GM20000 (cell line): ENCODE data around the gene TUBA4B.

Experiments
- DNase-seq: peaks from one replicate; pipeline ENCODE4 v3.0.0; 2012; ENCODE audit warnings: low spot score
- TF ChIP-seq, protein P1 (sequence below): IDR thresholded peaks from 2 replicates; pipeline ENCODE4 v1.5.1; 2012; ENCODE audit warnings: mild to moderate bottlenecking, control low read depth; ENCODE audit errors: extremely low read depth, missing control alignments

Gene TUBA4B

DNA sequence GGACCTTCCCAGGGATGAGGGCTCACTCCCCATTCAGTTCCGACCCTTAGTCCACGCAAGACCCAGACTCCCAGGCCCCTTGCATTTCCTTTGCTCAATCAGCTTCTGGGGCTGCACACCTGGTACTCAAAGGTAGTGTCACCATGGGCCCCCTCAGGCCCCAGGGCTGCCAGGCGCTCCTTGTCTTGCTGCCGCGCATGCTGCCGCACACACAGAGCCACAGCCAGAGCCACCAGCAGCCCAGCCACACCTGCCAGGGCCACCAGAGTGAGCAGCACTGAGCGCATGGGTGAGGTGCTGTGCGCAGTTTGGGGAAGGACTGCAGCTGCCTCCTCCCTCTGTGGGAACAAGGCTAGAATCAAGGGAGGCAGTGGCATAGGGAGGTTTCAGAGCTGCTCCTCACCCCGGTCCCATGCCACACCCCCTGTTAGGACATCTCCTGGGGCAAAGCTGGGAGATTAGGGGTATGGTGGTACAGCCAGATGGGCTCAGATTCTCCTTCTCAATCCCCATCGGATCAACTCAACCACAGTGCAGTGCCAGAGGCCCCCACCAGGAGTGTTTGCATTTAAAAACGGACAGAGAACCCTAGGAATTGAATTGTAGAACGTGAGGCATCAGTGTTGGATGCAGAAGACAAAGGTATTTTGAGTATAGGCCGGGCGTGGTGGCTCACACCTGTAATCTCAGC lies 44.9 kb downstream of the TUBA4B start:
- TF ChIP-seq, protein P1, sequence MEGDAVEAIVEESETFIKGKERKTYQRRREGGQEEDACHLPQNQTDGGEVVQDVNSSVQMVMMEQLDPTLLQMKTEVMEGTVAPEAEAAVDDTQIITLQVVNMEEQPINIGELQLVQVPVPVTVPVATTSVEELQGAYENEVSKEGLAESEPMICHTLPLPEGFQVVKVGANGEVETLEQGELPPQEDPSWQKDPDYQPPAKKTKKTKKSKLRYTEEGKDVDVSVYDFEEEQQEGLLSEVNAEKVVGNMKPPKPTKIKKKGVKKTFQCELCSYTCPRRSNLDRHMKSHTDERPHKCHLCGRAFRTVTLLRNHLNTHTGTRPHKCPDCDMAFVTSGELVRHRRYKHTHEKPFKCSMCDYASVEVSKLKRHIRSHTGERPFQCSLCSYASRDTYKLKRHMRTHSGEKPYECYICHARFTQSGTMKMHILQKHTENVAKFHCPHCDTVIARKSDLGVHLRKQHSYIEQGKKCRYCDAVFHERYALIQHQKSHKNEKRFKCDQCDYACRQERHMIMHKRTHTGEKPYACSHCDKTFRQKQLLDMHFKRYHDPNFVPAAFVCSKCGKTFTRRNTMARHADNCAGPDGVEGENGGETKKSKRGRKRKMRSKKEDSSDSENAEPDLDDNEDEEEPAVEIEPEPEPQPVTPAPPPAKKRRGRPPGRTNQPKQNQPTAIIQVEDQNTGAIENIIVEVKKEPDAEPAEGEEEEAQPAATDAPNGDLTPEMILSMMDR = no peak
- no peak for DNase-seq

DNA sequence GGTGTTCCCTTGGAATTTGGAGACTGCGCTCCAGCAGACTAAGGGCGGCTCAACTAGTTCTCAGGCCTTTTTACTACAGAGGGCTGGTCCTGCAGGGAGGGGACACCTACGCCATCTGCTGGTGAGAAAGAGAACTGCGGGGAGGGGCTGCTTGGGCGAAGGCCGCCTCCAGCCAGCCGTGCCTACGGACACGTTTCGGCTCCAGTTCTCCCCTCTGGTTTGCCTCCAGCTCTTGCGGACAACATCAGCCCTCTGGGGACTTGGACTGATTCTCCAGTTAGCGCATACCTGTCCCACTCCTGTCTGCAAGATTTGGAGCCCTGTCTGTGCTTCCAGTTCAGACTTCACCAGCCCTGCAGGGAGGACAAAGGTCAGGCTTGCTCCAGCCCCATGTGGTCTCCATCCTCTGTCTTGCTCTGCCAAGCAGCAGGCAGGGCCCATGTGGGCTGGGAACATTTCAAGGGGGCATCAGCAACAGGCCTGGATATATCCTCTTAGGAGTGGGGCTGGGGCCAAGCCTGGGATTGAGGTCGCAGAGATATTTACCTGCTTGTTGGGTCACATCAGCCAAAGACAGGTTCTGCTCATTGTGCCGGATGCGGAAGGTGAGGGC lies 45.8 kb downstream of the TUBA4B start:
- peak; percentile 94 for DNase-seq
- TF ChIP-seq, protein P1 = peak; percentile 94

DNA sequence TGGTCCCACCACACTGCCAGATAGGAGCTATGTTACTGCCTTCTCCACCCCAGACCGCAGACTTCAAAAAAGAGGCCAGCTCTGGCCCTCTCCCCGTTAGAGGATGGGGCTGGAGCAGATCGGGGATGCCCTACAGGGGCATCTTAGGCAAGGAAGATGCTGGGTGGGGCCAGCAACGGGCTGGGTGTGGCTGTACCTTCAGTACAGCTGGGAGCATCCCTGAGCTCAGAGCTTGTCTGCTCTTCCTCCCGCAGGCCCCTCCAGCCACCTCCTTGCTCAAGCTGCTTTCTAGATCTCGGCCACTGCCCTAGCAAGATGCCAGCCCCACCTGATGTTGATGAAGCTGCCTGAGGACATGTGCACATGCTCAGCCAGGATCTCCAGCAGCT lies 46.3 kb downstream of the TUBA4B start:
- TF ChIP-seq, protein P1 = no peak
- DNase-seq = no peak

DNA sequence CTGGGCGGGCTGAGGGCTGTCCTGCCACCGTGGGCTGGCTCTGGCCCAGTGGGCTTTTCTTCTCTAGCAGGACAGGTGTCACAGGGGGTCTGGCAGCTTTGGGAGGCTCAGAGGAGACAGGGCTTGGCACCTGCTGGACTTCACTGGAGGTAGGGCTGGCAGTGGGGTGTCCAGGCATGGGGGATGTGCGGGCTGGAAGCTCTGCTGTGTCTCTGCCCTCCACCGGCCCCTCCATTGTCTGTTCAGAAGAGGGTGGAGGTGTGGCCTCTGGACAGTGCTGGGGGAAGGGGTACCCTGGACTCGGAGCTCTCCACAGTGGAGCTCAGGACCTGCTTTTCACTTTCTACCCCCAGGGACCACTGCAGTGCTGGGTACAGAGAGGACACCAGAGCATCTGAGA lies 47.0 kb downstream of the TUBA4B start:
- TF ChIP-seq, protein P1 = no peak
- no peak for DNase-seq

DNA sequence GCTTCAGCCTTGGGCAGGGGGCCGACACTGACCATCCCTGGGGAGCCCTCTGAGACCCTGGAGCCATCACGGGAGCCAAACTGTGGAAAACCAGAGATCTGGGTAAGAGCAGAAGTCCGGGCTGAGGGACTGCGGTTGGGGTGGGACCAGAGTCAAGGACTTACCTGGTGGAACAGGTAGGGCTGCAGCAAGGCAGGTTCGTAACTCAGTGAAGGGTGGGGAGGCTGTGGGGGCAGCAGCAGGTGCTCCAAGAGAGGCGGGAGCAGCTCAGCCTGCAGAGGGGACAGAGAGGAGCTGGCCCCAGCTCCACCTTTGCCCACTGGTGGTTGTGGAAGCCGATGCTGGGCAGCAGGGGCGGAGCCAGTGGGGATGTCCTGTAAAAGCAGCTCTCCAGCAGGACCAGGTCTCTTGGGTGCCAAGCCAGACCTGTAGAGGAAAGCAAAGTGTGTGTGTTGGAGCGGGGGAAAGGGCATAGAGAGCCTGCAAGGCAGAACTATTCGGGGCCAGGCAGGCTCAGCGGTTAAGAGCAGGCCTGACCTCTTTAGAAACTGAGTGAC lies 49.4 kb downstream of the TUBA4B start:
- TF ChIP-seq, protein P1 = no peak
- no peak for DNase-seq

DNA sequence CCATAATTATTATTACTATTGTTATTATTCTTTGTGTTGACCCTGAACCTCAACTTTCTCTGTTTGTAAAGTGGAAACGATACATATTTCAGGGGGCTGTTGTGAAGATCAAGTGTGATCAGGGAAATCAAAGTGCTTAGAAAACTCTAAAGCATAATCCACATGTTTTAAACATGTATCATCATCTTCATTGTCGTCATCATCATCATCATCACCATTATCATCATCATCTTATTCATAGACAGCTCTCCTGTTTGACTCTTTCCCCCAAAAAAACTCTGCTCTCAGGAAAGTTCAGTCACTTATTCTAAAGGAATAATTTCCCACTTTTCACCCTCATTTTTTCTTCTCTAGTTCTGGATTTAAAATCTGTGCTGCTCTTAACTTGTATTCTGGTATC lies 51.2 kb downstream of the TUBA4B start:
- DNase-seq = no peak
- TF ChIP-seq, protein P1 = no peak

DNA sequence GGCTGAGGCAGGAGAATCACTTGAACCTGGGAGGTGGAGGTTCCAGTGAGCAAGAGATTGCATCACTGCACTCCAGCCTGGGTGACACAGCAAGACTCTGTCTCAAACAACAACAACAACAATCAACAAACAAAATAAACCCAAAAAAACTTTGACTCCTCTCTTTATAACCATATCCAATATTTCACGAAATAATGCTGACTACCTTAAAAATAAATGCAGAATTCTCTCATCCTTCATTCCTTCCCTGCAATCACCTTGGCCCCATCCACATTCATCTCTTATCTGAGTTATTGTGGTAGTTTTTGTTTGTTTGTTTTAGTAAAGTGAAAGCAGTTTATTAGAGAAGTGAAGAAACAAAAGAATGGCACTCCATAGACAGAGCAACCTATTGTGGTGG lies 53.0 kb downstream of the TUBA4B start:
- TF ChIP-seq, protein P1 = no peak

More for the DNA sequence above, 53.0 kb downstream of the TUBA4B start:
- no peak for DNase-seq
